ENCODE data around the gene PLPPR3. TPM values are rescaled to one million over a fixed set of nuclear protein-coding genes. Genes with fewer than 3 reads are reported as not detected.

PLPPR3 gene
- total and polyA plus RNA-seq, 12 donors: 0.08 to 1.7 (median 0.14) TPM; not detected in 7

- Histone ChIP-seq H3K9me3 (replicated peaks in 1 of 3) (no peaks in the 10 kb centered on the region), H3K4me3 (no peak overlapping the region), H3K4me1 (replicated peaks in 1 of 2) (peaks cover 0 to 12% of the 10 kb centered on the region in 2 donors), H3K27ac (no peak overlapping the region), H3K36me3 (replicated peaks in 1 of 2) (peaks cover 0 to 91% of the 10 kb centered on the region in 2 donors), H3K27me3 (no peaks in the 10 kb centered on the region)
- 82 to 87% (median 86%) methylated on average over 26 to 44 of the region's 44 CpGs for WGBS, 4 donors
- intact Hi-C loops (cut with DNase I): no loop called here
- DNase-seq: no peak
- TF ChIP-seq CTCF (IDR thresholded peaks at IDR 0.05) (no peak), POLR2A (IDR thresholded peaks at IDR 0.05) (no peak)
Measured at GRCh38 chr19:807627-808422, 13.9 kb downstream of the PLPPR3 start.

- no peak for TF ChIP-seq POLR2A (IDR thresholded peaks at IDR 0.05)
- TF ChIP-seq CTCF (IDR thresholded peaks at IDR 0.05): peak in 1 of 6 experiments; percentile 4
- 82 to 94% (median 86%) methylated on average over 18 to 34 of the region's 34 CpGs for WGBS, 4 donors
- no peak for DNase-seq
- Histone ChIP-seq H3K27ac (no peak overlapping the region), H3K9me3 (replicated peaks in 1 of 3) (no peaks in the 10 kb centered on the region), H3K27me3 (no peaks in the 10 kb centered on the region), H3K4me1 (replicated peaks in 1 of 2) (peaks cover 8 to 21% of the 10 kb centered on the region in 2 donors), H3K4me3 (no peak overlapping the region), H3K36me3 (replicated peaks in 1 of 2) (peaks cover 0 to 87% of the 10 kb centered on the region in 2 donors)
- intact Hi-C loops (cut with DNase I): no loop called here
Measured at GRCh38 chr19:806815-807421, 14.8 kb downstream of the PLPPR3 start.

- intact Hi-C loops (cut with DNase I): no loop called here
Measured at GRCh38 chr19:805600-806550, 15.9 kb downstream of the PLPPR3 start.

More at GRCh38 chr19:805600-806550, 15.9 kb downstream of the PLPPR3 start:
- Histone ChIP-seq H3K4me1 (replicated peaks in 1 of 2) (peaks cover 18 to 31% of the 10 kb centered on the region in 2 donors), H3K36me3 (replicated peaks in 1 of 2) (peaks cover 0 to 77% of the 10 kb centered on the region in 2 donors), H3K27ac (no peak overlapping the region), H3K4me3 (no peak overlapping the region), H3K27me3 (no peaks in the 10 kb centered on the region), H3K9me3 (replicated peaks in 1 of 3) (no peaks in the 10 kb centered on the region)
- WGBS, 4 donors: 88 to 90% (median 90%) methylated on average over 39 to 93 of the region's 93 CpGs
- DNase-seq: peak in 1 of 7 donors; percentile 22
- peak in 1 of 6 experiments; percentile 2 for TF ChIP-seq CTCF (IDR thresholded peaks at IDR 0.05)
- no peak for TF ChIP-seq POLR2A (IDR thresholded peaks at IDR 0.05)
